GM23338 (cell line): ENCODE results near the gene AARS2. TPM values are rescaled to one million over a fixed set of nuclear protein-coding genes. Genes with fewer than 3 reads are reported as not detected.

ENCODE experiments used
- ATAC-seq: fragments of 200-7000 bp; cut with Tn5 transposase; 3 replicates; pipeline ENCODE4 v1.9.1; 2020
- DNase-seq: peaks from one replicate; pipeline ENCODE4 v3.0.0-alpha.2; 2015; ENCODE audit warnings: low spot score
- H2AFZ ChIP-seq: fragments of 200-600 bp; sonication (generic); 2 replicates; pipeline ENCODE4 v1.8.0; 2016; ENCODE audit warnings: antibody characterized with exemption, mild to moderate bottlenecking, moderate library complexity
- H3F3A ChIP-seq: fragments of 200-600 bp; sonication (generic); replicated peaks from 2 replicates; pipeline ENCODE4 v1.8.0; 2017; ENCODE audit warnings: antibody characterized with exemption, mixed run types, low read depth
- H3K27ac ChIP-seq: fragments of 200-600 bp; sonication (generic); 2 replicates; pipeline ENCODE4 v1.6.1; 2016; ENCODE audit warnings: low read depth
- H3K27me3 ChIP-seq: fragments of 200-600 bp; sonication (generic); 2 replicates; pipeline ENCODE4 v1.8.0; 2016; ENCODE audit warnings: mild to moderate bottlenecking, mixed run types, moderate library complexity; ENCODE audit not compliant: insufficient read depth
- H3K36me3 ChIP-seq: fragments of 200-600 bp; sonication (generic); 2 replicates; pipeline ENCODE4 v1.8.0; 2016; ENCODE audit warnings: mild to moderate bottlenecking; ENCODE audit not compliant: insufficient read depth
- H3K4me1 ChIP-seq: fragments of 200-600 bp; sonication (generic); 2 replicates; pipeline ENCODE4 v1.8.0; 2016; ENCODE audit warnings: mild to moderate bottlenecking, moderate library complexity; ENCODE audit not compliant: insufficient read depth
- H3K4me2 ChIP-seq: fragments of 200-600 bp; sonication (generic); 2 replicates; pipeline ENCODE4 v1.7.1; 2017; ENCODE audit warnings: mixed run types
- H3K4me3 ChIP-seq: fragments of 200-600 bp; sonication (generic); 2 replicates; pipeline ENCODE4 v1.6.1; 2016; ENCODE audit warnings: mixed run types
- H3K79me2 ChIP-seq: fragments of 200-600 bp; sonication (generic); replicated peaks from 2 replicates; pipeline ENCODE4 v1.8.0; 2017; ENCODE audit warnings: mild to moderate bottlenecking; ENCODE audit not compliant: insufficient read depth
- H3K9me2 ChIP-seq: fragments of 200-600 bp; sonication (generic); 2 replicates; pipeline ENCODE4 v1.8.0; 2017; ENCODE audit not compliant: insufficient read depth
- H4K20me1 ChIP-seq: fragments of 200-600 bp; sonication (generic); replicated peaks from 2 replicates; pipeline ENCODE4 v1.8.0; 2017; ENCODE audit warnings: mild to moderate bottlenecking; ENCODE audit not compliant: insufficient read depth
- H3K27ac Mint-ChIP-seq: 2 replicates; pipeline ENCODE4 v1.8.0; 2020; ENCODE audit warnings: inconsistent platforms, mild to moderate bottlenecking, moderate library complexity, mixed read lengths
- H3K27me3 Mint-ChIP-seq: 3 replicates; pipeline ENCODE4 v1.8.0; 2022; ENCODE audit warnings: low read depth, mild to moderate bottlenecking, moderate library complexity, mixed read lengths, inconsistent platforms; ENCODE audit not compliant: insufficient read depth, poor library complexity
- H3K36me3 Mint-ChIP-seq: 3 replicates; pipeline ENCODE4 v1.8.0; 2021; ENCODE audit warnings: low read depth, mild to moderate bottlenecking, inconsistent platforms, moderate library complexity, mixed read lengths
- H3K4me1 Mint-ChIP-seq: 3 replicates; pipeline ENCODE4 v1.8.0; 2020; ENCODE audit warnings: mild to moderate bottlenecking, inconsistent platforms, mixed read lengths
- H3K4me3 Mint-ChIP-seq: 3 replicates; pipeline ENCODE4 v1.8.0; 2021; ENCODE audit warnings: moderate library complexity, mild to moderate bottlenecking, inconsistent platforms, mixed read lengths
- H3K9me3 Mint-ChIP-seq: 3 replicates; pipeline ENCODE4 v1.8.0; 2020; ENCODE audit warnings: moderate library complexity, mild to moderate bottlenecking, inconsistent platforms, mixed read lengths
- CREB1 ChIP-seq: fragments of 250-450 bp; sonication (Bioruptor Pico); IDR thresholded peaks from 2 replicates; pipeline ENCODE4 v1.5.0; 2020; ENCODE audit warnings: low read depth, mild to moderate bottlenecking, moderate library complexity
- ETS1 ChIP-seq: IDR thresholded peaks from 2 replicates; pipeline ENCODE4 v1.6.1; 2016; ENCODE audit warnings: antibody characterized with exemption
- EZH2 ChIP-seq: fragments of 200-600 bp; sonication (generic); IDR thresholded peaks from one replicate; pipeline ENCODE4 v1.8.0; 2017; ENCODE audit warnings: antibody characterized with exemption, mild to moderate bottlenecking, low read depth; ENCODE audit not compliant: unreplicated experiment
- EZH2phosphoT487 ChIP-seq: fragments of 200-600 bp; sonication (generic); IDR thresholded peaks from one replicate; pipeline ENCODE4 v1.8.1; 2018; ENCODE audit warnings: antibody characterized with exemption; ENCODE audit not compliant: unreplicated experiment
- JUNB ChIP-seq: IDR thresholded peaks from one replicate; pipeline ENCODE4 v1.6.1; 2016; ENCODE audit warnings: antibody characterized with exemption; ENCODE audit not compliant: unreplicated experiment
- NANOG ChIP-seq: IDR thresholded peaks from 2 replicates; pipeline ENCODE4 v1.6.1; 2016; ENCODE audit warnings: antibody characterized with exemption, borderline replicate concordance
- POLR2AphosphoS5 ChIP-seq: IDR thresholded peaks from 2 replicates; pipeline ENCODE4 v1.6.1; 2016; ENCODE audit warnings: antibody characterized with exemption, low read depth
- REST ChIP-seq: IDR thresholded peaks from one replicate; pipeline ENCODE4 v1.6.1; 2018; ENCODE audit warnings: antibody characterized with exemption; ENCODE audit not compliant: unreplicated experiment
- STAT1 ChIP-seq: IDR thresholded peaks from one replicate; pipeline ENCODE4 v1.6.1; 2016; ENCODE audit warnings: antibody characterized with exemption; ENCODE audit not compliant: unreplicated experiment
- ZNF114 ChIP-seq: fragments of 250-450 bp; sonication (Bioruptor Pico); IDR thresholded peaks from 2 replicates; pipeline ENCODE4 v1.5.0; 2020; ENCODE audit warnings: mild to moderate bottlenecking, moderate library complexity
- ZNF331 ChIP-seq: fragments of 250-450 bp; sonication (Bioruptor Pico); IDR thresholded peaks from 2 replicates; pipeline ENCODE4 v1.5.0; 2020; ENCODE audit warnings: low read depth, mild to moderate bottlenecking, moderate library complexity
- polyA plus RNA-seq: library from polyadenylated mRNA; unstranded; fragments of >200 nt; fragmentation: Nextera tagmentation; extraction: Ambion mirVana; gene quantifications from 2 replicates; pipeline ENCODE4 v1.2.1, GENCODE V29; 2016
- total RNA-seq: library from RNA; depleted of rRNA; stranded (reverse); fragments of >200 nt; shearing (Covaris generic); gene quantifications from 2 replicates; pipeline ENCODE4 v1.2.3, GENCODE V29; 2014
- TF ChIP-seq, protein P1 (sequence below), 2 experiments: fragments of 200-600 bp in 1 of 2; sonication (generic) in 1 of 2; conservative IDR thresholded peaks; 2 replicates each; pipeline versions ENCODE4 v1.5.1 to v1.6.1; 2016 to 2017; ENCODE audit warnings: antibody characterized with exemption in 2 of 2, low read depth in 2 of 2, mild to moderate bottlenecking in 2 of 2, moderate library complexity in 1 of 2
- TF ChIP-seq, protein P2 (sequence below): fragments of 250-450 bp; sonication (Bioruptor Pico); IDR thresholded peaks from 2 replicates; pipeline ENCODE4 v1.5.0; 2020; ENCODE audit warnings: mild to moderate bottlenecking, moderate library complexity

The AARS2 gene
- total and polyA plus RNA-seq, 2 experiments from 2014 or later, result 6.5 to 23.2 TPM

DNA sequence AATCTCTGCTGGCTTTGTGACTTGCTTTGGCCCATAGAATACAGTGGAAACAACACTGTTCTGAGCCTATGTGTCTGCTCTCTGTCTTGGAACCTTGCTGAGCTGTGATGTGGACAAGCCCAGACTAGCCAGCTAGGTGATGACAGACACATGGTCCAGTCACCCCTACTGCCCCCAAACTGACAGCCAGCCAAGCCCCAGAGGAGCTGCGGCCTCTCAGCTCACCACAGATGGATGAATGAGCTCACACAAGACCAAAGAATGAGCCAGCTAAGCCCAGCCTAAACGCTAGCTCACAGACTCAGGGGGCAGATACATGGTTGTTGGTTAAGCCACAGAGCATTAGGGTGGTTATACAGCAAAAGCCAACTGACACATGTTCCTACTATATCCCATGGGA lies 4.1 kb downstream of the AARS2 start:
- Histone ChIP-seq H3K27ac (no peak overlapping the region), H3K4me1 (peaks cover 6% of the 10 kb centered on the region; the same call in 1 of the 2 replicates), H3F3A (0 out of 2 replicates have a peak, but pooled peaks cover 4% of the 10 kb centered on the region), H3K4me3 (no peak overlapping the region), H3K79me2 (peaks cover 10% of the 10 kb centered on the region), H2AFZ (no peak overlapping the region), H3K4me2 (no peak overlapping the region), H3K27me3 (no peaks in the 10 kb centered on the region), H3K9me2 (no peaks in the 10 kb centered on the region), H4K20me1 (no peaks in the 10 kb centered on the region), H3K36me3 (peaks cover 16% of the 10 kb centered on the region)
- no peak overlapping the region for H3K4me3 Mint-ChIP-seq
- peaks cover 68% of the 10 kb centered on the region for H3K36me3 Mint-ChIP-seq
- no peak for DNase-seq
- peaks cover 15% of the 10 kb centered on the region for H3K27me3 Mint-ChIP-seq
- H3K9me3 Mint-ChIP-seq, result no peaks in the 10 kb centered on the region; the same call in 2 of the 3 replicates
- H3K27ac Mint-ChIP-seq, result no peak overlapping the region
- no peak for ATAC-seq
- peaks cover 9% of the 10 kb centered on the region; the same call in 2 of the 3 replicates for H3K4me1 Mint-ChIP-seq
- TF ChIP-seq, protein P1, sequence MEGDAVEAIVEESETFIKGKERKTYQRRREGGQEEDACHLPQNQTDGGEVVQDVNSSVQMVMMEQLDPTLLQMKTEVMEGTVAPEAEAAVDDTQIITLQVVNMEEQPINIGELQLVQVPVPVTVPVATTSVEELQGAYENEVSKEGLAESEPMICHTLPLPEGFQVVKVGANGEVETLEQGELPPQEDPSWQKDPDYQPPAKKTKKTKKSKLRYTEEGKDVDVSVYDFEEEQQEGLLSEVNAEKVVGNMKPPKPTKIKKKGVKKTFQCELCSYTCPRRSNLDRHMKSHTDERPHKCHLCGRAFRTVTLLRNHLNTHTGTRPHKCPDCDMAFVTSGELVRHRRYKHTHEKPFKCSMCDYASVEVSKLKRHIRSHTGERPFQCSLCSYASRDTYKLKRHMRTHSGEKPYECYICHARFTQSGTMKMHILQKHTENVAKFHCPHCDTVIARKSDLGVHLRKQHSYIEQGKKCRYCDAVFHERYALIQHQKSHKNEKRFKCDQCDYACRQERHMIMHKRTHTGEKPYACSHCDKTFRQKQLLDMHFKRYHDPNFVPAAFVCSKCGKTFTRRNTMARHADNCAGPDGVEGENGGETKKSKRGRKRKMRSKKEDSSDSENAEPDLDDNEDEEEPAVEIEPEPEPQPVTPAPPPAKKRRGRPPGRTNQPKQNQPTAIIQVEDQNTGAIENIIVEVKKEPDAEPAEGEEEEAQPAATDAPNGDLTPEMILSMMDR (conservative IDR thresholded peaks at IDR 0.05; ENCODE audit: low read depth in 2 of 2), result no peak
- TF ChIP-seq ZNF114 (no peak), REST (no peak), CREB1 (no peak), JUNB (no peak), ETS1 (no peak), ZNF331 (CRISPR knock-in tag) (no peak), POLR2AphosphoS5 (no peak), EZH2phosphoT487 (no peak), NANOG (no peak), STAT1 (no peak), EZH2 (no peak)
- TF ChIP-seq, protein P2, sequence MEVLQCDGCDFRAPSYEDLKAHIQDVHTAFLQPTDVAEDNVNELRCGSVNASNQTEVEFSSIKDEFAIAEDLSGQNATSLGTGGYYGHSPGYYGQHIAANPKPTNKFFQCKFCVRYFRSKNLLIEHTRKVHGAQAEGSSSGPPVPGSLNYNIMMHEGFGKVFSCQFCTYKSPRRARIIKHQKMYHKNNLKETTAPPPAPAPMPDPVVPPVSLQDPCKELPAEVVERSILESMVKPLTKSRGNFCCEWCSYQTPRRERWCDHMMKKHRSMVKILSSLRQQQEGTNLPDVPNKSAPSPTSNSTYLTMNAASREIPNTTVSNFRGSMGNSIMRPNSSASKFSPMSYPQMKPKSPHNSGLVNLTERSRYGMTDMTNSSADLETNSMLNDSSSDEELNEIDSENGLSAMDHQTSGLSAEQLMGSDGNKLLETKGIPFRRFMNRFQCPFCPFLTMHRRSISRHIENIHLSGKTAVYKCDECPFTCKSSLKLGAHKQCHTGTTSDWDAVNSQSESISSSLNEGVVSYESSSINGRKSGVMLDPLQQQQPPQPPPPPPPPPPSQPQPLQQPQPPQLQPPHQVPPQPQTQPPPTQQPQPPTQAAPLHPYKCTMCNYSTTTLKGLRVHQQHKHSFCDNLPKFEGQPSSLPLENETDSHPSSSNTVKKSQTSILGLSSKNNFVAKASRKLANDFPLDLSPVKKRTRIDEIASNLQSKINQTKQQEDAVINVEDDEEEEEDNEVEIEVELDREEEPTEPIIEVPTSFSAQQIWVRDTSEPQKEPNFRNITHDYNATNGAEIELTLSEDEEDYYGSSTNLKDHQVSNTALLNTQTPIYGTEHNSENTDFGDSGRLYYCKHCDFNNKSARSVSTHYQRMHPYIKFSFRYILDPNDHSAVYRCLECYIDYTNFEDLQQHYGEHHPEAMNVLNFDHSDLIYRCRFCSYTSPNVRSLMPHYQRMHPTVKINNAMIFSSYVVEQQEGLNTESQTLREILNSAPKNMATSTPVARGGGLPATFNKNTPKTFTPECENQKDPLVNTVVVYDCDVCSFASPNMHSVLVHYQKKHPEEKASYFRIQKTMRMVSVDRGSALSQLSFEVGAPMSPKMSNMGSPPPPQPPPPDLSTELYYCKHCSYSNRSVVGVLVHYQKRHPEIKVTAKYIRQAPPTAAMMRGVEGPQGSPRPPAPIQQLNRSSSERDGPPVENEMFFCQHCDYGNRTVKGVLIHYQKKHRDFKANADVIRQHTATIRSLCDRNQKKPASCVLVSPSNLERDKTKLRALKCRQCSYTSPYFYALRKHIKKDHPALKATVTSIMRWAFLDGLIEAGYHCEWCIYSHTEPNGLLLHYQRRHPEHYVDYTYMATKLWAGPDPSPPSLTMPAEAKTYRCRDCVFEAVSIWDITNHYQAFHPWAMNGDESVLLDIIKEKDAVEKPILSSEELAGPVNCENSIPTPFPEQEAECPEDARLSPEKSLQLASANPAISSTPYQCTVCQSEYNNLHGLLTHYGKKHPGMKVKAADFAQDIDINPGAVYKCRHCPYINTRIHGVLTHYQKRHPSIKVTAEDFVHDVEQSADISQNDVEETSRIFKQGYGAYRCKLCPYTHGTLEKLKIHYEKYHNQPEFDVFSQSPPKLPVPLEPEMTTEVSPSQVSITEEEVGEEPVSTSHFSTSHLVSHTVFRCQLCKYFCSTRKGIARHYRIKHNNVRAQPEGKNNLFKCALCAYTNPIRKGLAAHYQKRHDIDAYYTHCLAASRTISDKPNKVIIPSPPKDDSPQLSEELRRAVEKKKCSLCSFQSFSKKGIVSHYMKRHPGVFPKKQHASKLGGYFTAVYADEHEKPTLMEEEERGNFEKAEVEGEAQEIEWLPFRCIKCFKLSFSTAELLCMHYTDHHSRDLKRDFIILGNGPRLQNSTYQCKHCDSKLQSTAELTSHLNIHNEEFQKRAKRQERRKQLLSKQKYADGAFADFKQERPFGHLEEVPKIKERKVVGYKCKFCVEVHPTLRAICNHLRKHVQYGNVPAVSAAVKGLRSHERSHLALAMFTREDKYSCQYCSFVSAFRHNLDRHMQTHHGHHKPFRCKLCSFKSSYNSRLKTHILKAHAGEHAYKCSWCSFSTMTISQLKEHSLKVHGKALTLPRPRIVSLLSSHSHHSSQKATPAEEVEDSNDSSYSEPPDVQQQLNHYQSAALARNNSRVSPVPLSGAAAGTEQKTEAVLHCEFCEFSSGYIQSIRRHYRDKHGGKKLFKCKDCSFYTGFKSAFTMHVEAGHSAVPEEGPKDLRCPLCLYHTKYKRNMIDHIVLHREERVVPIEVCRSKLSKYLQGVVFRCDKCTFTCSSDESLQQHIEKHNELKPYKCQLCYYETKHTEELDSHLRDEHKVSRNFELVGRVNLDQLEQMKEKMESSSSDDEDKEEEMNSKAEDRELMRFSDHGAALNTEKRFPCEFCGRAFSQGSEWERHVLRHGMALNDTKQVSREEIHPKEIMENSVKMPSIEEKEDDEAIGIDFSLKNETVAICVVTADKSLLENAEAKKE (CRISPR knock-in tag), result no peak
